ENCODE measurements around the gene TTC5.

Gene TTC5

DNA sequence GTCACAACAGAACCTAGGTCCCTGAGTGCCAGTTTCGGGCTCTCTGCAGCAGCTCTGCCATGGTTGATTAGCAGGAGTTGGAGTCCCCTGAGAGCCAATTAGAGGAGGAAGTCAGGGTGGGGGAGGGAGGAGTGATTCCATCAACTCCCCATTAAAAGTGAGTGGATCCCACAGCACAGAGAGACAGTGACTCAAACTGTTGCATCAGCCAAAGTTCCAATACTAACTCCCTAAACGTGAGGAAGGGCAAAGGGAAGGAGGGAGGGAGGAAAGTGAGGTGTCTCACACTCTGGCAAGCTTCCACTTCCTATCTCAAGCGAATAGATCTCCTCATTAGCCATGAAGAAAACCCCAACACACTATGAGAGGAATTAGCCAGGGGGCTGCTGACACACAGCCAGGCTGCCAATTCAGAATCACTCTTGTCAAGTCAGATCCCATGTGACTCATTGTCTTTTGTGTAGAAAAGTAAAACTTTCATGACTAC is 43.1 kb downstream of the TTC5 start:
- 0 out of 2 replicates have a peak, but pooled peaks cover 3% of the 10 kb centered on the region for H3K4me1 ChIP-seq (ENCODE audit: control insufficient read depth, low read length)
- no peak overlapping the region for H3K4me3 ChIP-seq (ENCODE audit: low read length)
- H3K79me2 ChIP-seq (ENCODE audit: control insufficient read depth, low read length) = no peaks in the 10 kb centered on the region
- TF ChIP-seq, protein P1, sequence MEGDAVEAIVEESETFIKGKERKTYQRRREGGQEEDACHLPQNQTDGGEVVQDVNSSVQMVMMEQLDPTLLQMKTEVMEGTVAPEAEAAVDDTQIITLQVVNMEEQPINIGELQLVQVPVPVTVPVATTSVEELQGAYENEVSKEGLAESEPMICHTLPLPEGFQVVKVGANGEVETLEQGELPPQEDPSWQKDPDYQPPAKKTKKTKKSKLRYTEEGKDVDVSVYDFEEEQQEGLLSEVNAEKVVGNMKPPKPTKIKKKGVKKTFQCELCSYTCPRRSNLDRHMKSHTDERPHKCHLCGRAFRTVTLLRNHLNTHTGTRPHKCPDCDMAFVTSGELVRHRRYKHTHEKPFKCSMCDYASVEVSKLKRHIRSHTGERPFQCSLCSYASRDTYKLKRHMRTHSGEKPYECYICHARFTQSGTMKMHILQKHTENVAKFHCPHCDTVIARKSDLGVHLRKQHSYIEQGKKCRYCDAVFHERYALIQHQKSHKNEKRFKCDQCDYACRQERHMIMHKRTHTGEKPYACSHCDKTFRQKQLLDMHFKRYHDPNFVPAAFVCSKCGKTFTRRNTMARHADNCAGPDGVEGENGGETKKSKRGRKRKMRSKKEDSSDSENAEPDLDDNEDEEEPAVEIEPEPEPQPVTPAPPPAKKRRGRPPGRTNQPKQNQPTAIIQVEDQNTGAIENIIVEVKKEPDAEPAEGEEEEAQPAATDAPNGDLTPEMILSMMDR (IDR thresholded peaks at IDR 0.05; ENCODE audit: low read depth, low read length, poor library complexity, severe bottlenecking) = no peak
- TF ChIP-seq EZH2phosphoT487 (IDR thresholded peaks at IDR 0.05; ENCODE audit: borderline replicate concordance, low read length) = no peak
- H3K9me3 ChIP-seq (ENCODE audit: control insufficient read depth, insufficient read depth, low read length) = no peaks in the 10 kb centered on the region
- no peaks in the 10 kb centered on the region for H3K36me3 ChIP-seq (ENCODE audit: control insufficient read depth, low read length)
- no peak overlapping the region for H3K4me2 ChIP-seq (ENCODE audit: low read length)
- H4K20me1 ChIP-seq (ENCODE audit: control insufficient read depth, insufficient read depth, low read depth, low read length) = no peaks in the 10 kb centered on the region
- no peaks in the 10 kb centered on the region for H3K27me3 ChIP-seq (ENCODE audit: control insufficient read depth, low read length)
- H3K9me2 ChIP-seq (replicated peaks; ENCODE audit: control insufficient read depth, low read length) = no peaks in the 10 kb centered on the region
- H3K27ac ChIP-seq (ENCODE audit: low read depth, low read length) = no peak overlapping the region
- H3F3A ChIP-seq (ENCODE audit: control insufficient read depth, insufficient read depth) = no peaks in the 10 kb centered on the region

DNA sequence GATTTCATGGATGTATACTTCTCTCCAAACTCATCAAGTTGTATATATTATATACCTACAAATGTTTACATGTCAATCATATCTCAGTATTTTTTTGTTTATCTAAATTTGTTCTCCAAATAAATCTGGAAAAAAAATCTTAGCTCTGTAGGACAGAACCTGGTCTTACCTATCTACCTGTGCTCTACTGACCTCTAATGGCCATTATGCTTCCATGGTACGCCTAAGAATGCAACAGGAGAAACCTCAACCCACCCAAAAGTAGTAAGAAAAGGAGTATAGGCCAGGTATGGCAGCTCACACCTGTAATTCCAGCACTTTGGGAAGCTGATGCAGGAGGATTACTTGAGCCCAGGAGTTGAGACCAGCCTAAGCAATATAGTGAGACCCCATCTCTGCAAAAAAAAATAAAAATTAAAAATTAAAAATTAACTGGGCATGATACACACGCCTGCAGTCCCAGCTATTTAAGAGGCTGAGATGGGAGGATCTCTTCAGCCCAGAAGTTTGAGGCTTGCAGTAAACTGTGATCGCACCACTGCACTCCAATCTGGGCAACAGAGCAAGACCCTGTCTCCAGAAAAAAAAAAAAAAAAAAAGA is 58.0 kb downstream of the TTC5 start:
- no peaks in the 10 kb centered on the region for H3K9me2 ChIP-seq (replicated peaks; ENCODE audit: control insufficient read depth, low read length)
- no peaks in the 10 kb centered on the region for H3K4me1 ChIP-seq (ENCODE audit: control insufficient read depth, low read length)
- TF ChIP-seq EZH2phosphoT487 (IDR thresholded peaks at IDR 0.05; ENCODE audit: borderline replicate concordance, low read length) = no peak
- TF ChIP-seq, protein P1 (IDR thresholded peaks at IDR 0.05; ENCODE audit: low read depth, low read length, poor library complexity, severe bottlenecking) = peak; percentile 40
- H4K20me1 ChIP-seq (ENCODE audit: control insufficient read depth, insufficient read depth, low read depth, low read length) = no peaks in the 10 kb centered on the region
- no peak overlapping the region for H3K27ac ChIP-seq (ENCODE audit: low read depth, low read length)
- H3K27me3 ChIP-seq (ENCODE audit: control insufficient read depth, low read length) = no peaks in the 10 kb centered on the region
- no peaks in the 10 kb centered on the region for H3K79me2 ChIP-seq (ENCODE audit: control insufficient read depth, low read length)
- no peaks in the 10 kb centered on the region for H3F3A ChIP-seq (ENCODE audit: control insufficient read depth, insufficient read depth)
- H3K36me3 ChIP-seq (ENCODE audit: control insufficient read depth, low read length) = no peaks in the 10 kb centered on the region
- H3K9me3 ChIP-seq (ENCODE audit: control insufficient read depth, insufficient read depth, low read length) = no peaks in the 10 kb centered on the region
- no peak overlapping the region for H3K4me2 ChIP-seq (ENCODE audit: low read length)
- H3K4me3 ChIP-seq (ENCODE audit: low read length) = no peak overlapping the region

All from DOHH2 (cell line).